K562 (cell line): ENCODE data around the gene PRDM15.

Experiments
- ATF3 ChIP-seq, 2 experiments: fragments of 450-650 bp in 1 of 2; sonication (generic) in 1 of 2; formaldehyde crosslinking in 1 of 2; IDR thresholded peaks in 1 of 2; conservative IDR thresholded peaks in 1 of 2; 2 replicates each; pipeline versions ENCODE4 v1.6.1 to v1.8.1; 2016 to 2023; ENCODE audit warnings: mild to moderate bottlenecking in 2 of 2, moderate library complexity in 2 of 2, inconsistent platforms in 1 of 2, missing genetic modification reagents in 1 of 2
- CHD7 ChIP-seq: fragments of 200-600 bp; sonication (generic); IDR thresholded peaks from one replicate; pipeline ENCODE4 v1.6.1; 2012; ENCODE audit warnings: mild to moderate bottlenecking, low read depth, low read length, inconsistent platforms

- TF ChIP-seq ATF3 (IDR thresholded peaks at IDR 0.05) (no peak), ATF3 (CRISPR knock-in tag; conservative IDR thresholded peaks at IDR 0.05) (no peak), CHD7 (no peak)
These were observed 54.5 kb downstream of the PRDM15 start for GRCh38 chr21:41824466-41825207.
